ENCODE results near the gene CTXND1. TPM values are rescaled to one million over a fixed set of nuclear protein-coding genes. Genes with fewer than 3 reads are reported as not detected.
A peak's percentile ranks its signal among the peaks of the same experiment; 100 is the strongest.

The CTXND1 gene
- total and polyA plus RNA-seq, 2 of the 13 experiments (the other 11 are each of a cell fraction or from before 2014, with no cell fraction given): 1.2 to 2.1 TPM

DNA sequence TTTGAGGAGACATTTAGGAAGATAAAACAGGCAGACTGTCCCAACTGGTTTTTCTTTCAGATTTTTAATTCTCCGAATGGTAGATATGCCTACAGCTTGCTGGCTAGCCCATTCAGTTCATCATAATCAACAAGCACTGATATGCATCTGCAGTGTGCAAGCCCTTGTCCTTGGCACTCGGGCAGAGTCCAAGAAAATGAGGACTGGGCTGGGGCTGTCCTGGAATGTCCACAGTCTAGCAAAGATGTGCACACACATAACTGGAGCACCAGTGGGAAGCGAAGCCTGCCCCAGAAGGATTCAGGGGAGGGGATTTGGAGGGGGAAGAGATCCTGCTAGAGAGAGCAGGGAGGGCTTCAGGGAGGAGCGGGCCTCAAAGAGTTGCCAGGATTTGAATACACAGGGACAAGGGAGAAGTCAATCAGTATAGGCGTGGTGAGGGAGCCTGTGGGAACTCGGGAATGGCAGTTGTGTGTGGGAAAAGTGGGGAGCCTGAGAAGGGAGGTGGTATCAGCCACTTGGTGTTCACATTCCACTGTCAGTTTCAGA lies 90.5 kb downstream of the CTXND1 start (continued):
- TF ChIP-seq, protein P1, sequence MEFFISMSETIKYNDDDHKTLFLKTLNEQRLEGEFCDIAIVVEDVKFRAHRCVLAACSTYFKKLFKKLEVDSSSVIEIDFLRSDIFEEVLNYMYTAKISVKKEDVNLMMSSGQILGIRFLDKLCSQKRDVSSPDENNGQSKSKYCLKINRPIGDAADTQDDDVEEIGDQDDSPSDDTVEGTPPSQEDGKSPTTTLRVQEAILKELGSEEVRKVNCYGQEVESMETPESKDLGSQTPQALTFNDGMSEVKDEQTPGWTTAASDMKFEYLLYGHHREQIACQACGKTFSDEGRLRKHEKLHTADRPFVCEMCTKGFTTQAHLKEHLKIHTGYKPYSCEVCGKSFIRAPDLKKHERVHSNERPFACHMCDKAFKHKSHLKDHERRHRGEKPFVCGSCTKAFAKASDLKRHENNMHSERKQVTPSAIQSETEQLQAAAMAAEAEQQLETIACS (CRISPR knock-in tag; IDR thresholded peaks at IDR 0.05): no peak
- no peak for TF ChIP-seq MZF1 (CRISPR knock-in tag; IDR thresholded peaks at IDR 0.05; ENCODE audit: borderline replicate concordance)
- no peak for TF ChIP-seq ZNF441 (CRISPR knock-in tag; IDR thresholded peaks at IDR 0.05; ENCODE audit: borderline replicate concordance)
- TF ChIP-seq EEA1 (CRISPR knock-in tag; IDR thresholded peaks at IDR 0.05; ENCODE audit: borderline replicate concordance): no peak
- no peak for TF ChIP-seq ZNF772 (CRISPR knock-in tag; IDR thresholded peaks at IDR 0.05)
- peak; percentile 48; the same call in 1 of the 2 replicates for TF ChIP-seq ZNF7 (CRISPR knock-in tag; IDR thresholded peaks at IDR 0.05)
- no peak for TF ChIP-seq ZNF513 (CRISPR knock-in tag; conservative IDR thresholded peaks at IDR 0.05)
- TF ChIP-seq ZNF891 (CRISPR knock-in tag; IDR thresholded peaks at IDR 0.05): no peak
- TF ChIP-seq ZNF512B (CRISPR knock-in tag; IDR thresholded peaks at IDR 0.05; ENCODE audit: borderline replicate concordance): no peak
- TF ChIP-seq HOXA3 (CRISPR knock-in tag; IDR thresholded peaks at IDR 0.05): no peak
- no peak for TF ChIP-seq ZNF569 (CRISPR knock-in tag; IDR thresholded peaks at IDR 0.05; ENCODE audit: borderline replicate concordance)
- TF ChIP-seq, protein P2, sequence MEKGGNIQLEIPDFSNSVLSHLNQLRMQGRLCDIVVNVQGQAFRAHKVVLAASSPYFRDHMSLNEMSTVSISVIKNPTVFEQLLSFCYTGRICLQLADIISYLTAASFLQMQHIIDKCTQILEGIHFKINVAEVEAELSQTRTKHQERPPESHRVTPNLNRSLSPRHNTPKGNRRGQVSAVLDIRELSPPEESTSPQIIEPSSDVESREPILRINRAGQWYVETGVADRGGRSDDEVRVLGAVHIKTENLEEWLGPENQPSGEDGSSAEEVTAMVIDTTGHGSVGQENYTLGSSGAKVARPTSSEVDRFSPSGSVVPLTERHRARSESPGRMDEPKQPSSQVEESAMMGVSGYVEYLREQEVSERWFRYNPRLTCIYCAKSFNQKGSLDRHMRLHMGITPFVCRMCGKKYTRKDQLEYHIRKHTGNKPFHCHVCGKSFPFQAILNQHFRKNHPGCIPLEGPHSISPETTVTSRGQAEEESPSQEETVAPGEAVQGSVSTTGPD (CRISPR knock-in tag; IDR thresholded peaks at IDR 0.05): no peak
- TF ChIP-seq ZSCAN30 (CRISPR knock-in tag; IDR thresholded peaks at IDR 0.05): no peak
- TF ChIP-seq REPIN1 (CRISPR knock-in tag; IDR thresholded peaks at IDR 0.05; ENCODE audit: borderline replicate concordance, low read depth): no peak
- peak; percentile 41; the same call in 1 of the 2 replicates for TF ChIP-seq ZNF274 (CRISPR knock-in tag; IDR thresholded peaks at IDR 0.05)
- TF ChIP-seq STAG1 (CRISPR knock-in tag; IDR thresholded peaks at IDR 0.05): no peak
- TF ChIP-seq, protein P3, sequence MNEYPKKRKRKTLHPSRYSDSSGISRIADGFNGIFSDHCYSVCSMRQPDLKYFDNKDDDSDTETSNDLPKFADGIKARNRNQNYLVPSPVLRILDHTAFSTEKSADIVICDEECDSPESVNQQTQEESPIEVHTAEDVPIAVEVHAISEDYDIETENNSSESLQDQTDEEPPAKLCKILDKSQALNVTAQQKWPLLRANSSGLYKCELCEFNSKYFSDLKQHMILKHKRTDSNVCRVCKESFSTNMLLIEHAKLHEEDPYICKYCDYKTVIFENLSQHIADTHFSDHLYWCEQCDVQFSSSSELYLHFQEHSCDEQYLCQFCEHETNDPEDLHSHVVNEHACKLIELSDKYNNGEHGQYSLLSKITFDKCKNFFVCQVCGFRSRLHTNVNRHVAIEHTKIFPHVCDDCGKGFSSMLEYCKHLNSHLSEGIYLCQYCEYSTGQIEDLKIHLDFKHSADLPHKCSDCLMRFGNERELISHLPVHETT (CRISPR knock-in tag; conservative IDR thresholded peaks at IDR 0.05): no peak
- TF ChIP-seq FOSL2 (CRISPR knock-in tag; IDR thresholded peaks at IDR 0.05): 0 out of 2 replicates have a peak, but pooled peaks have one; percentile 13
- no peak for TF ChIP-seq NR2F1 (CRISPR knock-in tag; IDR thresholded peaks at IDR 0.05)
- TF ChIP-seq, protein P4, sequence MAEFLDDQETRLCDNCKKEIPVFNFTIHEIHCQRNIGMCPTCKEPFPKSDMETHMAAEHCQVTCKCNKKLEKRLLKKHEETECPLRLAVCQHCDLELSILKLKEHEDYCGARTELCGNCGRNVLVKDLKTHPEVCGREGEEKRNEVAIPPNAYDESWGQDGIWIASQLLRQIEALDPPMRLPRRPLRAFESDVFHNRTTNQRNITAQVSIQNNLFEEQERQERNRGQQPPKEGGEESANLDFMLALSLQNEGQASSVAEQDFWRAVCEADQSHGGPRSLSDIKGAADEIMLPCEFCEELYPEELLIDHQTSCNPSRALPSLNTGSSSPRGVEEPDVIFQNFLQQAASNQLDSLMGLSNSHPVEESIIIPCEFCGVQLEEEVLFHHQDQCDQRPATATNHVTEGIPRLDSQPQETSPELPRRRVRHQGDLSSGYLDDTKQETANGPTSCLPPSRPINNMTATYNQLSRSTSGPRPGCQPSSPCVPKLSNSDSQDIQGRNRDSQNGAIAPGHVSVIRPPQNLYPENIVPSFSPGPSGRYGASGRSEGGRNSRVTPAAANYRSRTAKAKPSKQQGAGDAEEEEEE (CRISPR knock-in tag; IDR thresholded peaks at IDR 0.05; ENCODE audit: borderline replicate concordance): no peak

Measured in HepG2 (cell line).